Peyer's patch (tissue), 4 donors: Measurements from ENCODE around the gene RNF208.

Experiments
- CTCF ChIP-seq, 6 experiments: fragments of 450-650 bp in 4 of 6; fragments of 200-600 bp in 2 of 6; sonication (generic) in 1 of 6; IDR thresholded peaks; one replicate each; pipeline ENCODE4 v1.5.1; 2017 to 2019; ENCODE audit warnings: antibody characterized with exemption in 6 of 6, mild to moderate bottlenecking in 3 of 6, moderate library complexity in 1 of 6
- POLR2A ChIP-seq, 2 donors: fragments of 450-650 bp; IDR thresholded peaks; one replicate each; pipeline ENCODE4 v1.5.1; 2017; ENCODE audit warnings: antibody characterized with exemption in 2 of 2, mild to moderate bottlenecking in 2 of 2, moderate library complexity in 2 of 2

GRCh38 chr9:137204731-137205125, 17.3 kb downstream of the RNF208 start:
- no peak for TF ChIP-seq CTCF (IDR thresholded peaks at IDR 0.05)
- TF ChIP-seq POLR2A (IDR thresholded peaks at IDR 0.05) = no peak
